DMS79 (cell line): ENCODE data around the gene CACNA1A.
"Not testable (repeated sequence)": the region's sequence is repeated elsewhere in the genome, so short reads cannot be mapped to it uniquely, and the experiment has no call there.

Experiments used
- DNase-seq: peaks from one replicate; lab custom pipeline; 2025; lab: John Stamatoyannopoulos, UW

CACNA1A gene

DNA sequence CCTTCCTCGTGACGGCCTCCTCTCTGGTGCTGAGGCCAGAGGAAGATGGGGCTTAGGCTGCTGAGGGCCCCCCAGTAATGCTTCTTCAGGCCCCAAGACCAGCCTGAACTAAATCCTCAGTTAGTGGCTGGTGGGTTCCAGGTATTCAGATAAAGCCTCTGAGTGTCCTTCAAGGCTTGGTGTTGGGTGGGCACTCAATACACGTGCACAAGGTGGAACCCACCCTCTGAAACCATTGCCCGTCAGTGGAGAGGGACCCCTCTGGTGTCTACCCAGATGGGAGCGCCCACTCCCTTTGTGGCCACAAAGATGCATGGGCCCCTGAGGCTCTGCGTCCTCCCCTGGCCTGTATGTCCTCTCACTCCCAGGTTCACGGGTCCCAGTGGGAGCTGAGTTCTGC lies 277.0 kb downstream of the CACNA1A start:
- DNase-seq, result no peak

DNA sequence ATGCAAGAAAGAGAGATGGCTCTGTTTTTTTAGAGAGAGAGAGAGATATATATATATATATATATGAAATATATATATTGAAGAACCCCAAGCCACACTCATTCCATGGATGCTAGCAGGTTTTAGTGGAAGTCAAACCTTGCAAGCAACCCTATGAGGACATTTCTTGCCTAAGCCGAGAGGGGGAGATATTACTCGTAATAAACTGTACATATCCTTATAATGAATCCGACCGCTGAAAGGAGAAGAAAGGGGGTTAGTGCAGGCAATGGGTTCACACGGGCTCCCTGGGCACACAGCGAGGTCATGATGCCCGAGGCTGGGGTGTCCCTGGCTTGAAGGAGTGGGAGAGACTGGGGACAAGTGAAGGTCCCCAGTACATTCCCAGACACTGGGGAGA lies 277.7 kb downstream of the CACNA1A start:
- DNase-seq, result no peak

- DNase-seq, result no peak
Measured at GRCh38 chr19:13226983-13227382, 279.3 kb downstream of the CACNA1A start.

DNA sequence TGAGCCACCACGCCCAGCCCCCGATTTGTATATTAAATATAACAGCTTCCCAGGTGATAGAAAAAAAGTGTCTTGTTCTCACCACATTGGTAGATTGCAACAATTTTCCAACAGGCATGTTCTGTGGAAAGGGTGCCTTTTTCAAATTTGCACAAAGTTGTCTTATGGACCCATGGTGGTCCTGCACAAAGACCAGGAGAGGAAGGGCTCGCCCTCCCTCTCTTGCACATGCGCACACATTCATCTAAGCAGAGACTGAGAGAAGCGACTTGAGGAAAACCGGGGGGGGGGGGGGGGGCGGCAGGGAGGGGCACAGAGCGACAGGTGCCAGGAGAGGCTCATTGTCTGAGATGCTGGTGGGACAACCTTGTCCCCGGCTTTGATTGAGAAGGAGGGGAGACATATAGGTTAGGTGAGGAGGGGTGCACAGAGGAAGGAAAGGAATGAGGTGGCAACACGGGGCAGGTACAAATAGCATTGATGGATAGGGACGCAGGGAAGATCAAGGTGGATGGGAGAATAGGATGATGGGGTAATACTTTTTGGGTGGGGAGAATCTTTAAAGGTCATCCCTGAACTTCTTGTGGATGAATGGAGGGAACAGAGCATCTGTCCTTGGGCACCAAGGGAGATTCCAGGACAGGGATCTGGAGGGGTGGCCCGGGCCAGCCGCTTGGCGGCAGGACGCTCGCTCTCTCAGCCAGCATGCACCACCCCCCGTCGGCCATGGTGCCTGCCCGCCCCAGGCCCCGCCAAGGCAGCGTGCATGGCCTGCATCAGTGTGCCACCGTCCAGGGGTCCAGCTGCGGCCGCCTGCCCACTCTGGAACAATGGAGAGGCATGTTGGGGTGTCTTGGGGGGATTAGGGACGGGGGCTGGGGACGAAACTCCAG lies 280.1 kb downstream of the CACNA1A start:
- DNase-seq, result no peak

- no peak for DNase-seq
Measured at GRCh38 chr19:13225085-13225484, 281.2 kb downstream of the CACNA1A start.

- no peak for DNase-seq
Measured at GRCh38 chr19:13220847-13221246, 285.4 kb downstream of the CACNA1A start.

- no peak for DNase-seq
Measured at GRCh38 chr19:13215572-13216380, 290.5 kb downstream of the CACNA1A start.

GRCh38 chr19:13214036-13214730 lies 292.1 kb downstream of the CACNA1A start:
- DNase-seq, result no peak

DNA sequence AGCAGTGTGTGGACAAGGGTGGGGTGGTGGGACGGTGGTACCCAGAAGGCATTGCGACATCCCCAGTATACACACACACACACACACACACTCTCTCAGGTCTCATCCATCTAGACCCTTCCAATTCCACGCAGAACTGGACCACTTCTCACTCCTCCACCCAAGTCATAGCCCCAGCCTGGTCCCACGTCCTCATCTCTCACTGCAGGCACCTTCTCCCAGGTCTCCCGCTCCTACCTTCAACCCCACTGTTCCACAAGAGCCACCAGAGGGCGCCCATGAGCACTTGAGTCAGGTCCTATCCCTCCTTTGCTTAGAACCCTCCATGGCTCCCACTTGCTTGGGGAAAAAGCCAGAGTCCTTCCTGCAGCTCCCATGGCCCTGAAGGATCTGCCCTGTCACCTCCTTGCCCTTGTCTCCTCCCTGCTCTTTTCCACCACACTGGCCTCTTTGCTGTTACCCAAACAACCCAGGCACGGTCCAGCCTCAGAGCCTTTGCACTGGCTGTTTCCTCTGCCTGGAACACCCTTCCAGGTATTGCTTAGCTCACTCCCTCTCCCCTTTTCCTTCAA lies 293.4 kb downstream of the CACNA1A start:
- no peak for DNase-seq

DNA sequence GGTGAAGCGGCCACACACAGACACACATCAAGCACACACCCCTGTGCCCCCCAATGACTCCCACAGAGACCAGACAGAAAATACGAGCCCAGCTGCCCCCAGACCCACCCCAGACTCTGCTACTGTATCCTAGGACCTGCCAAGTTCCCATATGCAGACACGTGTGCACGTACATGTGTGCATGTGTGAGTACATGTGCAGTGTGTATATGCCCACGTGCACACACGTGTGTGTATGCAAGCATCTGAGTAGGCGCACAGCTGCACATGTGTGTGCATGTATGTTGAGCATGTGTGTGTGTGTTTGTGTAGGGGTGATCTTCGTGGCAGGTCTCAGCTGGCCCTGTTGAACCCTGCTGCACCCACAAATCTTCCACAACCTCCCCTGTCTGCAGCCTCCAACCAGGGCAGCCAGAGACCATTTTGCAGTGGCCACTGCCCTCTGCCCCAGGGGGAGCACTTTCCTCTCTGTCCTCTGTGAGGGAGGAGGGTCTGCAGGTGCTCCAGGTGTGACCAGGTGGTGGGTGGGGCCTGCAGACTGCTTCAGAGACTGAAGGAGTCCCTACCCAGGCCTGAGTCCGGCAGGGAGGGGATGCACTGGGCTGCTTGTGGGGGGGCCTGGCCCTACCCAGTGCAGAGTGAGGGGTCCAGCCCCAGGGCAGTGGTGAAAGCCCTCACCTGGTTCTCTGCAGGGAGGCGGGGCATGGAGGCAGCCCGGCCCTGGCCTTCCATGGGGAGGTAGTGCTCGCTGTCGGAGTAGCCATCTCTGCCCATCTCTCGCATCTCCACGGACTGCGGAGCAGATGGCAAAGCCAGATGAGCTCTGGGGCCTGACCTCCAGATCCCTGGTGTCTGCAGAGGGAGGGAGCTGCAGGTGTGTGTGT lies 294.6 kb downstream of the CACNA1A start:
- DNase-seq, result no peak

- no peak for DNase-seq
Measured at GRCh38 chr19:13210941-13211340, 295.3 kb downstream of the CACNA1A start.

GRCh38 chr19:13210339-13210775 lies 295.9 kb downstream of the CACNA1A start:
- no peak for DNase-seq

- DNase-seq, result no peak
Measured at GRCh38 chr19:13209484-13210338, 296.6 kb downstream of the CACNA1A start.

- DNase-seq, result no peak
Measured at GRCh38 chr19:13208672-13209483, 297.4 kb downstream of the CACNA1A start.

DNA sequence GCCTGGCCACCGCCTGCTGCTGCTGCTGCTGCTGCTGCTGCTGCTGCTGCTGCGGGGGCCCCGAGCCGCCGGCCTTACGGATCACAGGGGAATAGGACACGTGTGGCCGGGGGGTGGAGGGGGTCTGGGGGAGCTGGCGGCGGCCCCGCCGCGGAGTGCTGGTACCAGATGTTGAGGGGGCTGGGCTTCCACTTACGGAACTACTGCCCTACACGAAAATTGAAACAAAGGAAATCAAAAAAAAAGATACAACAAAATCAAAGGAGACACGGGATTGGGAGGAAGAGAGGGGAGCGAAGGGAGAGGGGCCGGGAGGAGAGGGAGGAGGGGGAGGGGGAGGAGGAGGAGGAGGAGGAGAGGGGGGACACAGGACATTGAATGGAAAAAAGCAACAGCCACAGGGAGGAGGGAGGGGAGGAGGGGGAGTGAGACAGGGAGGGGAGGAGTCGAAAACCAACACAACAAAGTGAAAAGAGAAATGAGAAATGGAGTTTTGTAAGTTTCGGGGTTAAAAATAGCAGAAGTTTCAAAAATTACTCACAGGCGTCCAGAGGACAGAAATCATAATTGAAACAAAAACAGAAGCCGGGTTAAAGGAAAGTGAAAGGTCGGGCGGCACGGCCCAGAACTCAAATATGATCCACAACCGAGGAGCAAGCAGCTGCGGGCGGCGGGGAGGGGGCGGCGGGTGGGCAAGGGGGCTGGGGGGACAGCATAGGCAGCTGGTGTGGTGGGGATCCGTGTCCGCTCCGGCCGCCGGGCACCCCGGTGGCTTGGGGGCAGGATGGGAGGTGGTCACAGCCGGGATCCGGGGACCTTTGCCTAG lies 298.2 kb downstream of the CACNA1A start:
- DNase-seq, result no peak

DNA sequence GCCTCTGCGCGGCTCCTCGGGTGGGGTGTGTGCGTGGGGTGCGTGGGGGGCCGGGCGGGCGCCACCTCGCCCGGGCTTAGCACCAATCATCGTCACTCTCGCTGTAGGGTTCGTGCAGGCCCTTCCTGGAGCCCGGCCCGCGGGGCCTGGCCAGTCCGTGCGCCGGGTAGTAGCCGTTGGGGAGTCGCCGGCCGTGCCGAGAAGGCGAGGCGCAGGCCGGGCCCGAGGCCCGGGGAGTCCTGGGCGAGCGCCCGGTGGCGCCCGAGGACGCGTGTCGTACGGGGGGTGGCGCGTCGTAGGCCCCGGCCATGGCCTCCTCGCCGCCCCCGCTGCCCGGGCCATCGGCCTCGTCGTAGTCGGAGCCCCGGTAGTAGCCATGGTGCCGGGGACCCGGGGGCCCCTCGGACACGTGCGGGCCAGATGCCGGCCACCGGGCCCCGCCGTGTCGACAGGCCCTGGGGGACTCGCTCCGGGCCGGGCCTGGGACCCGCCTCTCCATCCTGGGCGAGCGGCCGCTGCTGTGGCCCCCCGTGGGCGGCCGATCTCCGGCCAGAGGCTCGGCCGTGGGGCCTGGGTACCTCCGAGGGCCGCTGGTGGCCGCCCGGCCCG lies 298.9 kb downstream of the CACNA1A start:
- no peak for DNase-seq

DNA sequence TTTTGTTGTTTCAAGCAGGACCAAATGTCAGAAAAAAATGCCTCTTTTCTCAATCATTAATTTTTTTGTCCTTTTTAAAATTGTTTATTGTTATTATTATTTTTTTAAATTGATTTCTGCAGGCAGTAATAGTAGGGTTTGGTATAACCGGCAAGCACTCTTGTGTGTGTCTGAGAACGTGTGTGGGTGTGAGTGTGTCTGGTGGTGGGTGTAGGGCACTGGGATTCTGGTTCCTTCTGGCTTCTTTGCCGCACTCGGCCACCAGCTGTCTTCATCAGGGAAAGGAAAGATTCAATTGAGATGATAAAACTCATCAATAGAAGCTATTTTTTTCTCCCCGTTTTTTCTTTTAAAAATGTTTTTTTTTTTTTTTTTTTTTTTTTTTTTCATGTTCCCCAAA lies 299.7 kb downstream of the CACNA1A start:
- DNase-seq, result no peak

- not testable (repeated sequence) for DNase-seq
Measured at GRCh38 chr19:13202112-13202511, 304.2 kb downstream of the CACNA1A start.
